GM21360 (cell line): Measurements from ENCODE around the gene ALDH1A3.

ENCODE experiments used
- ATAC-seq: cut with Tn5 transposase; IDR thresholded peaks from one replicate; pipeline ENCODE4 v1.9.1; 2021; ENCODE audit warnings: mild to moderate bottlenecking, moderate library complexity; ENCODE audit not compliant: unreplicated experiment

The ALDH1A3 gene

DNA sequence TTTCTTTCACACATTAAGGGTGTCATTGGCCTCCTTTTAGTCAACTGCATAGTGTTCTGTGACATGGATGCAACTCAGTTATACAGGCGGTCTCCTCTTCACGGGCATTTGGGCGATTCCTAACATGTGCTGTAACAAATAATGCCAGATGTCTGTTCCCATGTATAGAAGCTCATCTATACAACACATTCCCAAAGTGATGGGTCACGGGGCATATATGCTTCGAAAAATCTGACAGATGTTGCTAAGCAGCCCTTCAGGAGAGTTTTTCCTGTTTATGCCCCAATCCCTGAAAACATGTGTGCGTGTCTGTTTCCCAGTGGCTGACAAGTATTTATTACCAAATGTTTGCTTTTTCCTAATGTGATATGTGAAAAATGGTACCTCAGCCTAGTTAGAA is 65.4 kb downstream of the ALDH1A3 start:
- ATAC-seq = no peak

DNA sequence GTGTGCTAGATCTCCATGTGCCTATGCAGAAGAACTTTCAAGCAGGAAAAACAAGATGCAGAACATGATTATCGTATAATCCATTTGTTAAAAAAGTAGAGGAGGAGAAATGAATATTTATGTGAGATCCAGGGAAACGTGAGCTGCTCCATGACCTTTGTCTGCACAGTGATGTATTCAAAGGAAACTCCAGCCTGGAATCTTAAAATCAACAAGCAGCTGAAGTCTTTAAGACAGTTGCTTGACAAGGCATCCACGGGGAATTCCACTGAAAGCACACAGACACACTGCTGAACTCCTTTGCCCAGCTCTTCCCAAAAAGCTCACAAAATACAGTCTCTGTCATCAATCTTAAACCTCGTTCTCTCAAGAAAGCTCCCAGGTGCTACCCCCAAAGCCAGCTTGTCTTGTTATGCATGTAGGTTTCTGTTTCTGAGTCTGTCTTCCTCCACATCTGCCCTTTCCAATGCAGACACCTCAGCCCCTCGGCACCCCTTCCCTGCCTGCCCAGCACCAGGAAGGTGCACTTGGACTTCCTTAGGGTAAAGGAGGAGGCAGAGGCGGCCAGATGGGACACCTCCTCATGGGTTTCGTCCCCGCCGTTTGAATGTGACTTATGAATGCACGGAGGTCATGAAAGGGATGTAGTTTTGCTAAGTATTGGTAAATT is 68.3 kb downstream of the ALDH1A3 start:
- ATAC-seq = no peak

DNA sequence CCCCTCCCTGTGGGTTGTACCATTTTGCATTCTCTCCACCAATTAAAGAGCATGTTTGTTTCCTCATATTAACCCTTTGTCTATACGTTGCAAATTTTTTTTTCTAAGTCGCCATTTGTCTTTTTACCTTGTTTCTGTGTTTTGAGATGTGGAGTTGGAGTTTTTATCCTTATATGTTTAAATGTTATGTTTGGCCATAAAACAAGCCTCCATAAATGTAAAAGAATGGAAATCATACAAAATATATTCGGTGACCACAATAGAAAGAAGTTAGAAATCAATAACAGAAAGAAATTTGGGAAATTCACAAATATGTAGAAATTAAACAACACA is 68.8 kb downstream of the ALDH1A3 start:
- no peak for ATAC-seq

DNA sequence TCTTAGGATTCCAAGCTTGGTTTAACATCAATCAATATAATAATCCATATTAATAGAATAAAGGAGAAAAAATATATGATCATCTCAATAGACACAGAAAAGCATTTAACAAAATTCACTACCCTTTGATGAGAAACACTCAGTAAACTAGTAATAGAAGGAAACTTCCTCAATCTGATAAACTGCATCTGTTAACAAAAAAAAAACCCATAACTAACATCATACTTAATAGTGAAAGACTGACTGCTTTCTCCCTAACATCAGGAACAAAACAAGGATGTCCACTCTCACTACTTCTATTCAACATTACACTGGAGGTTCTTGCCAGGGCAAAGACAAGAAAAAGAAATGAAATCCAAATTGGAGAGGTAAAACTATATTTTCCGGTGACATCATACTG is 70.1 kb downstream of the ALDH1A3 start:
- ATAC-seq = no peak

DNA sequence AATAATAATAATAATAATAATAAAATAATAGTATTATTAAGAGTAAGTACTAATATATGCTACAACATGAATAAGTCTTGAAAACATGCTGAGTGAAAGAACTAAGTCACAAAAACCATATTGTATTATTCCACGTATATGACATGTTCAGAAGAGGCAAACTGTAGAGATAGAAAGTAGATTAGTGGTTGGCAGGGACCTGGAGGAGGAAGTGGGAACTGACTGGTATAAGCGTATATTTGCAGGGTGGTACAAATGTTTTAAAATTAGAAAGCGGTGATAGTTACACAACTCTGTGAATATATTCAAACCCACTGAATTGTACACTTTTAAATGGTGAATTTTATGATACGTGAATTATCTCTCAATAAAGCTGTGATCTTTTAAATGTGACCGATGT is 72.3 kb downstream of the ALDH1A3 start:
- ATAC-seq = no peak

DNA sequence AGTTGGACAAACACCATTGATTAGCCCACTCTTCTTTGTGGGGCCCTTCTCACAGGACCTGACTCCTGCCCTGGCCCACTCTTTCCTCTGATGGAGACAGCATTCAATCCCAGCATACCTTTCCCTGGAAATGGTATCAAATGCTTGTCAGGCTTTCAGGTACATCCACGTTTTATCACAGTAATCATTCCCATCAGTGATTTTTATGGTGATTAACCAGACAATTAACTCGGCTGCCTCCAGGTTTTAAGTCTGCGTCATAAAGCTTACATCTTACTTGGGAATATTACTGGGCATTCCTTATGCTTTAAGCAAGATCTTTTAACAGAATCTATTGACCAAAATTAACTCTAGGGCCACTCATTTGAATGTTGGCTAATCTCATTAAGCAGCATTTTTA is 72.9 kb downstream of the ALDH1A3 start:
- ATAC-seq = no peak

DNA sequence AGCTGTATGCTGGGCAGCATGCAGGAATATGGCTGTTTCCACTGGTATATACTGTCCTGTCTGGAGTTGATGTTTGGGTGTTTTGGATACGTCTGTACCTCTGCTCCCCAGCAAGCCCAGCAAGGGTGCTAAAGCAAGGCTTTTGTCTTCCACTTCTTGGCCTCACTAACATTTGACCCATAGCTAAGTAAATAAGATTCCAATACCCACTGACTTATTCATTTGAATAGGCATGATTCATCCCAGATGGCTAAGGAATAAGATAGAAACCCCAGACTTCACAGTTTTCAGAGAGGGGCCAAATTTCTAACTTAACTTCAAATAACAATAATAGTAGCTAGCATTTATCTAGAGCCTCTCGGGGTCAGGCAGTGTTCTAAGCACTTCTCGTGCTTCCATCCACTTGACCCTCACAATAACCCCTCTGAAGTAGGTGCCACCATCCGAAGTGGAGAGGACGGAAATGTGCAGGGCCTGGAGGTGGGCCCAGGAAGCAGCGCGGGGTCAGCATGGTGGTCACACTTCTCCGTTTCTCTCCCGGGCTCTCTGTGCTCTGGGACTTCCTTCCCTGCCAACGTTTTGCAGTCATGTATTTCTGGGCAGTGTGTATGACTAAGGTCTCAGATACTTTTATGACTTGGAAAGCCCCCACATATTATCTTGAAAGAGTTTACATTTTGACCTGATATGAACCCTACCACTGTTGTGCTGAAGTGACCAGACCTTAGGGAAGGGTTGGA is 78.9 kb downstream of the ALDH1A3 start:
- ATAC-seq = no peak

DNA sequence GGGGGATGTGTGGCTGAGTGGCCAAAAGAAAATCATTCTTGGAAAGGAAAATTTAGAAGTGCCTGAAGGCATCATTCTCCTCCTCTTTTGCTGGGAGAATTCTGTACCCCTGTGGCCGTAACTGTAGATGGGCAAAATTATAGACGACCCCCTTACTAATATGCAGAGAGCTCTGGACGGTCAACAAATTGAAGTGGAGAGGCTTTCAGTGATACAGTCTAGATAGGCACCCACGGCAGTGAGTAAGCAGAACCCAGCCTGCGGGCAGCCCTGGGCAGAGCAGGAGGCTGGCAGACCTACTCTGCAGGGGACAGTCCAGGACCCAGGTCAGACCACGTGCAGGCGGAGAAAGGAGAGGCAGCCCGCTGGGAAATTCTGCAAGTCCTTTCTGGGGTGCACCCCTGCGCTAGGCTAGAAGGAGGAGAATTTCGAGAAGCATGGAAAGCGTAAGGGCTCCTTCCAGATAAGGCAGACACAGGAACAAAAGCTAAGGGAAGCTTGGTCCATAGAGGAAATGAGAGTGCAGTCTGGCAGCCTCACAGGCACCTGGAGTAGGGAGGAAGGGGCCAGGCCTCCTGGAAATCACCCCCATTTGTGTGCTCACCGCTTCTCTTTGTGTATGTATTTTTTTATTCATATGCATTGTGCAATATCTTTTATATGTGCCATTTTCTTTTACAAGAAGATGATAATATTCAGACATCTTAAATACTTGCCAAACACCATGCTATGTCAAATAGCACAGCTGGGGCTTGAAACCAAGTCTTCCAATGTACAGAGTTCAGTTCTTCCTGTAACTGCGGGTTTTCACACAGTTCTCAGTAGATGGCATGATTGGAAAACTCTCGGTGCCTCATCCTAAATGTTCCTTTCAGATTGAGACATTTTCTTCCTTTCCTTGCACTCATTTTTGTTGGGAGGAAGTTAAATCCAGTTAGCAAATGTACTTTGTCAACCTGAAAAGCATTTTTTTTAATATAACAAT is 79.7 kb downstream of the ALDH1A3 start:
- ATAC-seq = no peak
